HG03378 (cell line): ENCODE data around the gene HS2ST1.
"Not testable (repeated sequence)": the region's sequence is repeated elsewhere in the genome, so short reads cannot be mapped to it uniquely, and the experiment has no call there.

Source experiments
- ATAC-seq: cut with Tn5 transposase; IDR thresholded peaks from one replicate; pipeline ENCODE4 v1.9.1; 2021; ENCODE audit warnings: mild to moderate bottlenecking, moderate library complexity; ENCODE audit not compliant: unreplicated experiment

Gene HS2ST1

DNA sequence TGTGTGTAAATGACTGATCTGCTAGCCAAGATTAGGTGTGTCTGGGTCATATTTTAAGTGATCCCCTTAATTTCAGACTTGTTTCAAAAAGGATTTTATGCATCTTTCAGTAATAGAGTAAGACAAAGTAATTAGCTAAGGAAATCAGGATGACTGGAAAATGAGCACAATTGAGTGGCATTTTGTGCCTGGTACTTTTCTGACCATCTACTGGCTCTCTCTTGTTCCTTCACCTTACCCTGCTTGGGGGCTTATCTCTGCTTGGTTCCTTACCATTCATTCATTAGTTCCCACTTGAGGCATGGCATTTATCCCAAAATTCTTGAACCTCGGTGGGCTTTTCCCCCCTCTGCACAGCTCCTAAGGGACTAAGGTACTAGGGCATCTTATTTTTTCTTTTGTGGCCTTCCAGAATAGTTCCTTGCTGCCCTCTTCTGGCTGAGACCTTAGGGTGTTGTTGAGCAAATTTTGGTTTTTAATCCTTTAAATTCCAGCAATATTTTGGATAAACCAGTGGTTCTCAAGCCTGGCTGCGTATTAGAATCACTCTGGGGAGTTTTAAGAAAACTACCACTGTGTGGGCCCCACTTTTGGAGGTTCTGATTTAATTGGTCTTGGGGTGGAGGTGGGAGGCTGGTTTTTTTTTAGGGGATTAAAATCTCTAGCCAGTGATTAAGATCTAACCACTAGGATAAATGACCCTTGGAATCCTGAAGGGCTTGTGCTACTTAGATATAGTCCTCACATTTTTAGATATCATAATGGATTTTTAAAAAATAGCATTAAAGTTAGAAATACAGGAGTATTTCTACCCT lies 50.8 kb downstream of the HS2ST1 start:
- no peak for ATAC-seq

DNA sequence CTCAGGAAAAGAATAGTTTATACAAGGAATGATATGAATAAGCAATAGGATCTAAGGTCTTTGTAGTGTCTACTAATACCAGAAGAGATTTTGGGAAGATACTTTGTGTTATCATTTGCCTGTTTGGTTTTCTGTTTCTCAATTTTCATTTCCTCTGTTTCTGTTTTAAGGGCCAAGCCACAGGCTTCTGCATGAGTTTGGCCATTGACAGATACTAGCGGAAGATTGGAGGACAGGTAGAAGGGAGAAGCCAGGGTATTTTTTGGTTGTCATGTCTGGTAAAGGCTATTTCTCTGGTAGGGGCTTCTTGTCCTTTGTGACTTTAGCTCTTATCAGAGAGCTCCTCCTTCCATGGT lies 51.4 kb downstream of the HS2ST1 start:
- ATAC-seq = peak; percentile 79

DNA sequence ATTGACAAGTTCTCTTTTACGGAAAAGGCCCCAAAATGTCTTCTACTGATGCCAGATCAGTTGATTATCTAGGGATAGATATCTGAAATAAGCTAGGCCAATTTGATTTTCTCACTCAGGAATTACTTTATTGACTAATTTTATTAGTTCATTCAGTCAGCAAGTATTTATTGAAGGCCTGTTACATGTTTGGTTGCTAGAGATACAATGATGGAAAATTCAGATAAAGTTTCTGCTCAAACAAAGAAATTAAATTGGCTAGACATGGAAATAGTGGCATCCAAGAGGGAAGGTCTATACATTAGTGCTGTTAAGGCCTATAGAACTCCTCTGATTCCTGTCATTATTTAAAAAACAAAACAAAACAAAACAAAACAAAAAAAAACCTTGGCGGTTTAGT lies 56.5 kb downstream of the HS2ST1 start:
- ATAC-seq = no peak

DNA sequence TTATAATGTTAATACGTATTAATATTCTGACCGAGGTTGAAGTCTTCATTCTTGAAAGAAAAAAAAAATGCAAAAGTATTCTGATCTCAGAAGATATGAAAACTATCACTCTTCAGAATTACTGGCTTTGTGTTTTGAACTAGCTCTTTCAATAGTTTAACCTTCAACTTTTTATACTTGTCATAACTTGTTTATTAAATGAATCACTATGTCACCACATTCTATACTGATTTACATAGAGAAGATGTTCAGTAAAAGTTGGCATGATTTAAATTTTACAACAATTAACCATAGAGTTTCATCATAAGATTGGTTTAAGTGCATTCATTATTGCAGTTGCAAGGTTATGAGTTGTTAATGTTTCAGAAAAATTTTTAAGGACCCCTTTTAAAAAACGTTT lies 57.3 kb downstream of the HS2ST1 start:
- ATAC-seq = no peak

DNA sequence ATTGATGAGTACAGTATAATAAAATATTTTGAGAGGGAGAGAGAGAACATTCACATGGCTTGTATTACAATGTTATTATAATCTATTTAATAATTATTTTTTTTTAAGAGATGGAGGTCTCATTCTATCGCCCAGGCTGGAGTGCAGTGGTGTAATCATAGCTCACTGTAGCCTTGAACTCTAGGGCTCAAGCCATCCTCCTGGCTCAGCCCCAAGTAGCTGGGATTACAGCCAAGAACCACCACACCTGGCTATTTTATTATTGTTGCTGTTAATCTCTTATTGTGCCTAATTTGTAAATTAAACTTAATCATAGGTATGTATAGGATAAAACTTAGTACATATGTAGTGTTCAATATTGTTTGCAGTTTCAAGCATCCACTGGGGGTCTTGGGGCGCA lies 57.8 kb downstream of the HS2ST1 start:
- ATAC-seq = no peak

DNA sequence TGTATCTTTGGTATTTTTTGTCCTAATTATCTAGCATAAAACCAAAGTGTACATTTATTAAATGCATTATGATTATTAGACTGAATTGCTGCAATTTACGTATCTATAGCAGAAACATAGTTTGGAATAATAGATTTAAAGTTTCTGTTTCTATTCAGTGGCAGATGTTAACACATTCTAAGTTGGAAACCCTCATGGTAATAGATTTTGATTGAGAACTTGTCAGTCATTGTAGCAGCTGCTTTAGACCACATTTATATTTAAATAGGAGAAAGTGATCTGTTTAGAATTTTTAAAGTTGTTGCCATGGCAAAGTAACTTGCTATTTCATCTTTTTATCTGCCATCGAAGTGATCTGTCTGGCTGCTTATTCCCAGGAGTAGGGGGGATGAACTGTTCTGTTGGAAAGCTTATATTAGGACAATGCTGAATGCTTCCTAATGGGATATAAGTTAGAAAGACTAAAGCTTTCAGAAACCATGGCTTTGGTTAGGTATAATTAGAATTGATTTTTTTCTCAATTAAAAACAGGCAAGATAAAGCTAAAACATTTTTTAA lies 61.6 kb downstream of the HS2ST1 start:
- no peak for ATAC-seq

DNA sequence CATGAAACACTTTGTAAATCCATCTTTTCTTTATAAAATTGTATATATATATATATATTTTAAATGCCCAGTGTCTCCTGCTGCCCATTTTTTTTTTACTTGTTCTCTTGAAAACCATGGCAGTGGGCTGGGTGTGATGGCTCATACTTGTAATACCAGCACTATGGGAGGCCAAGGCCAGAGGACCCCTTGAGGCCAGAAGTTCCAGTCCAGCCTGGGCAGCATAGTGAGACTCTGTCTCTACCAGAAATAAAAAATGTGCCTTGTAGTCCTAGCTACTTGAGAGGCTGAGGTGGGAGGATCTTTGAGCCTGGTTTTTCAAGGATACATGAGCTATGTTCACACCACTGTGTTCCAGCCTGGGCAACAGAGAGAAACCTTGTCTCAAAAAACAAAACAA lies 62.2 kb downstream of the HS2ST1 start:
- ATAC-seq = no peak

DNA sequence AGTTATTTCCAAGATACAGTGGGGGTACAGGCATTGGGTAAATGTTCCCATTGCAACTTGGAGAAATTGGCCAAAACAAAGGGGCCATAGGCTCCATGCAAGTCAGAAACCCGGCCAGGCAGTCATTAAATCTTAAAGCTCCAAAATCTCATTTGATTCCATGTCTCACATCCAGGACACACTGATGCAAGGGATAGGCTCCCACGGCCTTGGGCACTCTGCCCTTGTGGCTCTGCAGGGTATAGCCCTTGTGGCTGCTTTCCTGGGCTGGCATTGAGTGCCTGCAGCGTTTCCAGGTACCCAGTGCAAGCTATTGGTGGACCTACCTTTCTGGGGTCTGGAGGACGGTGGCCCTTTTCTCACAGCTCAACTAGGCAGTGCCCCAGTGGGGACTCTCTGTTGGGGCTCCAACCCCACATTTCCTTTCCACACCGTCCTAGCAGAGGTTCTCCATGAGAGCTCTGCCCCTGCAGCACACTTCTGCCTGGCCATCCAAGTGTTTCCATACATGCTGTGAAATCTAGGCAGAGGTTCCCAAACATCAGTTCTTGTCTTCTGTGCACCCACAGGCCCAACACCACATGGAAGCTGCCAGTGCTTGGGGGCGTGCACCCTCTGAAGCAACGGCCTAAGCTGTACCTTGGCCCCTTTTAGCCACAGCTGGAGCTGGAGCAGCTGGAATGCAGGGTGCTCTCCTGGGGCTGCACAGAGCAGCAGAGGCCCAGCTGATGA lies 67.2 kb downstream of the HS2ST1 start:
- ATAC-seq = no peak

DNA sequence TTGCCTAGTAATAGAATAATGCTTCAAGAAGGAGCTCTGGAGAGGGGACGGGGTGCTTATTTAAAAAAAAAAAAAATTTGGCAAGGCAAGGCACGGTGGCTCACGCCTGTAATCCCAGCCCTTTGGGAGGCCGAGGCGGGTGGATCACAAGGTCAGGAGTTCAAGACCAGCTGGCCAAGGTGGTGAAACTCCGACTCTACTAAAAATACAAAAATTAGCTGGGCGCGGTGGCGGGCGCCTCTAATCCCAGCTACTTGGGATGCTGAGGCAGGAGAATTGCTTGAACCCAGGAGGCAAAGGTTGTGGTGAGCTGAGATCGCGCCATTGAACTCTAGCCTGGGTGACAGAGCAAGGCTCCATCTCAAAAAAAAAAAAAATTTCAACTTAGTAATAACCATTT lies 69.2 kb downstream of the HS2ST1 start:
- not testable (repeated sequence) for ATAC-seq

DNA sequence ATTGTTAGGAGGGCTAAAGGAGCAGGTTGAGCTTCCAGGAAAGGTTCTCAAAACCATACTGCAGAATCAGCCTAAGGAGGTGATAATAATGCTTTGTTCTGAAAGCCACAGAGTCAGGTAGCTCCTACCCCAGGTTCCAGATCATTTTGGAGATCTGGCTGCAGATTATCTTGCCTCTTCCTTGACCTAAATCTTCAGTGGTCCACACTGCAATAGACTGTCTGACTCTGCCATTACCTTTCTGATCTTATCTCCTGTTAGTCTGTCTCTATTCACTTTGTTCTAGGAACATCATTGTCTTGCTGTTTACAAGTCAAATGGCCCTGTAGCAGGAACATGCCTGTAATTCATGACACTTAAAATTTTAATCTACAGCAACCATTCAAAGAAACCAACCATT lies 73.0 kb downstream of the HS2ST1 start:
- no peak for ATAC-seq

DNA sequence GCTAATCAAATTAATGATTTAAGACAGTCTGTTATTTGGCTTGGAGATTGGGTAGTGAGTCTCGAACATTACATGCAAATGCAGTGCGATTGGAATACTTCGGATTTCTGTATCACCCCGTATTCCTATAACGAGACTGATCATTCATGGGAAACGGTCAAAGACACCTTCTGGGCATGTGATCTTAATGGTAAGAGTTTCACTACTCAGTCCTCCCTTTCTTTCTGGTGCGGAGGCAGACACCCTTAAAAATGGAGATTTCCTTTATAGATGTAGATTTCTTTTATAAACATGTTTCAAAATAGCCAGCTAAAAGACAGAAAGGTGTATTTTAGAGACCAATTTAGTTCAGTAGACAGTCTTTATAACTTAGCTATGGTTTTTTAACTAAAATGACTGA lies 74.4 kb downstream of the HS2ST1 start:
- no peak for ATAC-seq

DNA sequence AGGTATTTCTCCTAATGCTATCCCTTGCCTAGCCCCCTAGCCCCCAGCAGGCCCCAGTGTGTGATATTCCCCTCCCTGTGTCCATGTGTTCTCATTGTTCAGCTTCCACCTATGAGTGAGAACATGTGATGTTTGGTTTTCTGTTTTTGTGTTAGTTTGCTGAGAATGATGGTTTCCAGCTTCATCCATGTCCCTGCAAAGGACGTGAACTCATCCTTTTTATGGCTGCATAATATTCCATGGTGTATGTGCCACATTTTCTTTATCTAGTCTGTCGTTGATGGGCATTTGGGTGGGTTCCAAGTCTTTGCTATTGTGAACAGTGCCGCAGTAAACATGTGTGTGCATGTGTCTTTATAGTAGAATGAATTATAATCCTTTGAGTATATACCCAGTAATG lies 75.3 kb downstream of the HS2ST1 start:
- ATAC-seq = not testable (repeated sequence)

DNA sequence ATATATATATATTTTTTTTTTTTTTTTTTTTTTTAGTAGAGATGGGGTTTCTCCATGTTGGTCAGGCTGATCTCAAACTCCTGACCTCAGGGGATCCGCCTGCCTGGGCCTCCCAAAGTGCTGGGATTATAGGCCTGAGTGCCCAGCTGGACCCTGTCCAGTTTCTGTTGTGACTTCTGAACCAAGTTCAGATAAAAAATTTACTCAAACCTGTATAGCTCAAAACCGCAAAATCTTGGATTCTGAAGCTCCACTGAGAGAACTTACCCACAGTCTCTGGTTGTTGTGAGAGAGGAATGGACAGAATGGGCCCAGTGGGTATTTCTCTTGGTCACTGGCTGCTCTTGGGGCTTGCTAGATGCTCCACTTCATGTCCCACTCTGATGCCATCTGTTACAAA lies 76.4 kb downstream of the HS2ST1 start:
- ATAC-seq = no peak

DNA sequence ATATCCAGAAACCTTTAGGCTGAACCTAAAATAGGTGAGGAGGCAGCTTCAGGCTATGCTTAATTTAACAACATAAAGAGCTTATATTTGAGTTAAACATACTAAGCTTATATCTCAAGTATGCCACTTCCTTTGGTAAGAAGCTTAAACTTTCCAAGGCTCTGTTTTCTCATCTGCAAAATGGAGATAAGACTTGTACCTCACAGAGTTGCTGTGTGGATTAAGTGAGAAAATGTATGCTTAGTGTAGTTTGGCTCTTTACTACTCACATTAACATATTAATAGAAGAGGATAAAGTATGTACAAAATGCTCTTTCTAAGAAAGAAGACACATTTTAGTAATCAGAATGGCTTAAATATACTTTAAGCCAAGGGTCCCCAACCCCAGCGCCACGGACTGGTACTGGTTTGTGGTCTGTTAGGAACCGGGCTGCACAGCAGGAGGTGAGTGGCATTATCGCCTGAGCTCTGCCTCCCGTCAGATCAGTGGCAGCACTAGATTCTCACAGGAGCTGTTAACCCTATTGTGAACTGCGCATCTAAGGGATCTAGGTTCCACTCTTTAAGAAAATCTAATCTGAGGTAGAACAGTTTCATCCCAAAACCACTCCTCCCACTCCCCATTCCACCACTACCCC lies 77.2 kb downstream of the HS2ST1 start:
- ATAC-seq = no peak

DNA sequence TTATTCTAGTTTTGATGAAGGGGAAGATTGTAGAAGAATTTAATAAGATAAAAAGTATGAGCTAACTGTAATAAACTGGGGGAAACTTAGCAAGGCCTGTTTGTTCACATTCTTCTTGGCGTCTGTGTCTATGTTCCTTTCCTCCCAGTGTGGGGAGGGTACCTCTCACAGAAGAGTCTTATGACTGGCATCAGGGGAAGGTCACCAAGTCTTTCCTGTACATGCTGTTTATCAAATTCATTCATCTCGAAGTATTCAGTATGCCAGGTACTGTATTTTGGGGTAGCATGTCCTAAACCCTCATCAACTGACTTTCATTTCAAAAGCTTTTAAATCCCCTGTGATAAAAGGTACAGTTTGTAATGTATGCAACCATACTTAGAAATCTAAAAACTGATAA lies 78.4 kb downstream of the HS2ST1 start:
- no peak for ATAC-seq

DNA sequence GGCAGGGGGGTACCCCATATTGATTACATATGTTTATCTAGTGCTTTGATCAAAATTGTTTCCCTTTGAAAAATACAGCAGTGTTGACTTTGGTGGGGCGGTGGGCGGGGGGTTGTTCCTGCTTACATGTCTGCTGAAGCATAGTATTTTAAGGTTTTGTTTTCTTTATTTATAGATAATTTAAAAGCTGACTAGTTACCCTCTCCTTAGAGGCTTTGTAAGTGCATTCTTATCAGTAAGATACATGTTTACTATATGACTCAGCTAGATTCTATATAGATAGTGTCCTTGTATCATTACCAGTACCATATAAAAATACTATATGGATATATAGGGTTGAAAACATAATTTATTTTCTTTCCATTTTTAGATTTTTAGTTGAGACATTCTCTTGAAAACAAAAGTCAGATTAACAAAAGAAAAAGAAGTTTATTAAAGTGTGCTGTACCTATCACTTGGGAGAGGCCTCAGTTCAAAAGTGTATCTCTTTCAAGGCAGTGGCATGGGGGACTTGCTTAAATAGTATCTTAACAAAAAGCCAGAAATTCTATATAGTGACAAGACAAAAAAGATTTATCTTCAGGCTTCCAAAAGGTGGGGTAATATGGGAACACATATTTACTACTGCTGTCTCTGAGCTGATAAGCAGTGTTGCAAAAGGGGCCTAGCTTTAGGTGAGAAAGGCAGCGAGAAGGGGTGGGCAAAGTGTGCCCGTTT lies 79.0 kb downstream of the HS2ST1 start:
- ATAC-seq = no peak

DNA sequence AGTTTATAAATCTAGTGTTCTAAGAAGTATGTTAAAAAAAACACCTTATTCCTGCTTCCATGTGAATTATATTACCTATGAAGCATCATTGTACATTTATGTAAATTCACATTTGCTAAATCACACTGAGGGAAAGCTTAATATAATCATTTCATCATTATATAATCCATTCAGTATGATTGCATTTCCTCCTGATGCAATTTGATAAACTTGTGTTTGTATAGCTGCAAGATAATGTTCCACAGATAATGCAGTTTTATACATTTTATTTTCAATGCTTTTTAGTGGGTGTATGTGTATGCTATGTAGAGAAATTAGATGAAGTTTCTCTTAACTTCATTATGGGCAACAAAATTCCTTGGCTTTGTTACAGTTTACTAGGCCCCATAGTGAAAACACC lies 79.6 kb downstream of the HS2ST1 start:
- no peak for ATAC-seq

DNA sequence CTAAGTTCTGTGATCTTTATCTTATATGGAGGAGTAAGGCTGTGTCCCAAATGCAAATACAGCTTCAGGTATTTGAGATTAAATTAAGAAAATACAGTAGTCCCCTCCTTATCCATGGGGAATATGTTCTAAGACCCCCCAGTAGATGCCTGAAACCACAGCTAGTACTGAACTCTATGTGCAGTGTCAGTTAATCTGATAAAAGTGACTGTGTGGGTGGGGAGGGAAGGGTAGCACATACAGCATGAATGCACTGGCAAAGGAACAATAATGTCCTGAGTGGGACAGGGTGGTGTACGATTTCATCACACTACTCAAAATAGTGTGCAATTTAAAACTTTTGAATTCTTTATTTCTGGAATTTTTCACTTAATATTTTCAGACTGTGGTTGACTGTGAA lies 83.1 kb downstream of the HS2ST1 start:
- no peak for ATAC-seq

DNA sequence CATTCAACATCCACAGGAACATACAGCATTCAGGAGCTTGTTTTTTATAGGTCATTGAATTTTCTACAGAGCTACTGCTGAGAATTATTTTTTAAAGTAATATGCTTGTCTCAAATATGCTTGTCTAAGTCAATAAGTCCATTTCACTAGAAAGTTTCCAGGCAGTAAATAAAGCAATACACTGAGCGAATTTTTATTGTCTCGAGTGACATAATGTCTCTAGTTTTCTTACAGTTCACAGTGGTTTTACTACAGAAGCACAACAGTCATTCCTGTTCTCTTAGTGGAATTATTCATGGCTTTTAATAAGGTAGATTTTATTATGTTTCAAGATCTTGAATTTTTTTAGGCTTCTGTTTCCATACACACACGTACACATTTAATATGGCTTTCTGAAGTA lies 83.8 kb downstream of the HS2ST1 start:
- ATAC-seq = no peak

DNA sequence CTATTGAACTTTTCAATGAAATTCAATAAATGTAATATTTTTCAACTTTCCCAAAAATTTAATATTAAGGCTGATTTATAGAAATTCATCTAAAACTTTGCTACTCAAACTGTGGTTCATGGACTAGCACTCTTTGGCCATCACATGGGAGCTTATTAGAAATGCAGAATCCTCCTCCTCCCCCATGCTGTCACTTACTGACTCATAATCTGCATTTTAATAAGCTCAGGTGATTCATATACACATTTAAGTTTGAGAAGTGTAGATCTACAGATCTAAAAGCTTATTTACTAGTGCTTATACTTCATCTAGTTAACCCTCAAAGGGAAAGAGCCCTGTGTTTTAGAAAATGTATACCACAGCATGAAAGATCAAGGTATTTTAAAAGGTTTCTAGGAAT lies 84.3 kb downstream of the HS2ST1 start:
- ATAC-seq = no peak

DNA sequence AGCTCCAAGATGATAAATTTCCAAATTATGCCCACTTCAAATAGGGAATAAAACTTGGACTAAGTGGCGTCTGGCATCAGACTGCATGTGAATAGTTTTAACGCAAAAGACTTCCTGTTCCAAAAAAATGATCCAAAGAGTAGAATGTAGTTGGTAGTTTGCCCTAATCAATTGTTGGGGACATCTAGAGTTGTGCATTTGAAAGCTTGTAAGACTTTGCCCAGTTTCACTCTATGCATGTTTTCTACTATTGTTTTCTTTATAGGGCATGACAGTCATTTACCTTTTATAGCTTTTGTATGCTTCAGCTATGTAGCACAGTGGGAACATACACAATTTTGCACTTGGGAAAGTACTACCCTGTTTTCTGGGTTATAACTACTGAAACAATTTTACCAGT lies 86.0 kb downstream of the HS2ST1 start:
- no peak for ATAC-seq
